Measurements from ENCODE around the gene NBEAL1. TPM values are rescaled to one million over a fixed set of nuclear protein-coding genes. Genes with fewer than 3 reads are reported as not detected.
"Not testable (repeated sequence)": the region's sequence is repeated elsewhere in the genome, so short reads cannot be mapped to it uniquely, and the experiment has no call there.

The NBEAL1 gene
- total RNA-seq, 1 donor from 2014 or later, result 30.5 TPM

- no peaks in the 10 kb centered on the region for H3K9me3 Mint-ChIP-seq (ENCODE audit: low read depth)
- TF ChIP-seq CTCF (IDR thresholded peaks at IDR 0.05; ENCODE audit: unreplicated experiment), result no peak
- no peaks in the 10 kb centered on the region for H3K27me3 Mint-ChIP-seq
- no peaks in the 10 kb centered on the region for H3K4me1 Mint-ChIP-seq (ENCODE audit: low read depth)
- H3K27ac Mint-ChIP-seq, result no peak overlapping the region
- DNase-seq (ENCODE audit: low spot score, unreplicated experiment), result no peak
- no peak overlapping the region for H3K4me3 Mint-ChIP-seq (ENCODE audit: low read depth)
- no peaks in the 10 kb centered on the region for H3K36me3 Mint-ChIP-seq (ENCODE audit: insufficient read depth)
Observed at GRCh38 chr2:202989749-202990148, 24.9 kb upstream of the NBEAL1 start.

GRCh38 chr2:202990501-202990900, 24.2 kb upstream of the NBEAL1 start:
- no peak overlapping the region for H3K4me3 Mint-ChIP-seq (ENCODE audit: low read depth)
- H3K27ac Mint-ChIP-seq, result no peak overlapping the region
- no peaks in the 10 kb centered on the region for H3K9me3 Mint-ChIP-seq (ENCODE audit: low read depth)
- DNase-seq (ENCODE audit: low spot score, unreplicated experiment), result no peak
- no peaks in the 10 kb centered on the region for H3K36me3 Mint-ChIP-seq (ENCODE audit: insufficient read depth)
- no peak for TF ChIP-seq CTCF (IDR thresholded peaks at IDR 0.05; ENCODE audit: unreplicated experiment)
- no peaks in the 10 kb centered on the region for H3K27me3 Mint-ChIP-seq
- H3K4me1 Mint-ChIP-seq (ENCODE audit: low read depth), result no peaks in the 10 kb centered on the region

GRCh38 chr2:202997113-202997512, 17.6 kb upstream of the NBEAL1 start:
- not testable (repeated sequence) for DNase-seq (ENCODE audit: low spot score, unreplicated experiment); H3K4me1 Mint-ChIP-seq (ENCODE audit: low read depth); H3K36me3 Mint-ChIP-seq (ENCODE audit: insufficient read depth); H3K27ac Mint-ChIP-seq; H3K27me3 Mint-ChIP-seq; H3K4me3 Mint-ChIP-seq (ENCODE audit: low read depth); H3K9me3 Mint-ChIP-seq (ENCODE audit: low read depth)

GRCh38 chr2:203002054-203002821, 12.4 kb upstream of the NBEAL1 start:
- Mint-ChIP-seq H3K4me1 (ENCODE audit: low read depth) (peaks cover 11% of the 10 kb centered on the region), H3K9me3 (ENCODE audit: low read depth) (no peaks in the 10 kb centered on the region), H3K36me3 (ENCODE audit: insufficient read depth) (no peaks in the 10 kb centered on the region), H3K4me3 (ENCODE audit: low read depth) (no peak overlapping the region), H3K27me3 (no peaks in the 10 kb centered on the region), H3K27ac (peak overlapping the region; percentile 89)
- DNase-seq (ENCODE audit: low spot score, unreplicated experiment), result no peak
- TF ChIP-seq CTCF (IDR thresholded peaks at IDR 0.05; ENCODE audit: unreplicated experiment), result no peak

GRCh38 chr2:203003716-203004115, 11.0 kb upstream of the NBEAL1 start:
- Mint-ChIP-seq H3K27me3 (no peaks in the 10 kb centered on the region), H3K4me1 (ENCODE audit: low read depth) (peaks cover 11% of the 10 kb centered on the region), H3K27ac (peak overlapping the region; percentile 79), H3K4me3 (ENCODE audit: low read depth) (no peak overlapping the region), H3K9me3 (ENCODE audit: low read depth) (peaks cover 6% of the 10 kb centered on the region), H3K36me3 (ENCODE audit: insufficient read depth) (no peaks in the 10 kb centered on the region)
- no peak for TF ChIP-seq CTCF (IDR thresholded peaks at IDR 0.05; ENCODE audit: unreplicated experiment)
- DNase-seq (ENCODE audit: low spot score, unreplicated experiment), result no peak

- no peaks in the 10 kb centered on the region for H3K36me3 Mint-ChIP-seq (ENCODE audit: insufficient read depth)
- no peaks in the 10 kb centered on the region for H3K9me3 Mint-ChIP-seq (ENCODE audit: low read depth)
- peaks cover under 1% of the 10 kb centered on the region for H3K27me3 Mint-ChIP-seq
- H3K4me1 Mint-ChIP-seq (ENCODE audit: low read depth), result peaks cover 32% of the 10 kb centered on the region
- peak overlapping the region; percentile 53 for H3K27ac Mint-ChIP-seq
- no peak for TF ChIP-seq CTCF (IDR thresholded peaks at IDR 0.05; ENCODE audit: unreplicated experiment)
- no peak for DNase-seq (ENCODE audit: low spot score, unreplicated experiment)
- peak overlapping the region; percentile 66 for H3K4me3 Mint-ChIP-seq (ENCODE audit: low read depth)
Observed at GRCh38 chr2:203016716-203017115, 2.0 kb downstream of the NBEAL1 start.
